Lower leg skin (tissue), 3 donors: Measurements from ENCODE around the gene KCNJ15.

Experiments
- CTCF ChIP-seq, 3 donors: fragments of 450-650 bp; IDR thresholded peaks; one replicate each; pipeline ENCODE4 v1.5.1; 2016; ENCODE audit warnings: antibody characterized with exemption in 3 of 3, mild to moderate bottlenecking in 3 of 3, moderate library complexity in 2 of 3
- POLR2A ChIP-seq, 2 donors: fragments of 450-650 bp; IDR thresholded peaks; one replicate each; pipeline ENCODE4 v1.6.1; 2016 to 2017; ENCODE audit warnings: antibody characterized with exemption in 2 of 2, mild to moderate bottlenecking in 1 of 2, moderate library complexity in 1 of 2

GRCh38 chr21:38291874-38292273 is 35.1 kb downstream of the KCNJ15 start:
- no peak for TF ChIP-seq CTCF (IDR thresholded peaks at IDR 0.05)
- no peak for TF ChIP-seq POLR2A (IDR thresholded peaks at IDR 0.05)
